ENCODE data around the gene RASSF3.
"Not testable (repeated sequence)": the region's sequence is repeated elsewhere in the genome, so short reads cannot be mapped to it uniquely, and the experiment has no call there.

RASSF3 gene

DNA sequence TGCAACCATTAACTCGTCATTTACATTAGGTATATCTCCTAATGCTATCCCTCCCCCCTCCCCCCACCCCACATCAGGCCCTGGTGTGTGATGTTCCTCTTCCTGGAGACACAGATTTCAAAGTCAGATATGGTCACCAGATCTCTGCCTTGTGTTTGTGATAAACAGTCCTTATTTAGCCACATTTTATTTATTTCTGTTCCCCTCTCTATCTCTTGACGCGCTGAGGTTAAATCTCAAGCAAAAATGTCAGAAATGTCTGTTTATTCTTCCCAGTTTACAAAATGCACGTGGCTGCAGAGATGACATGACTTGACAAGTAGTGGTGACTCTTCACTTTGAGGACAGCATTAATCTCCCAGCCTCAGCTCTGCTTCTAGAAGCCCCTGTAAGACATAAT is 11.5 kb upstream of the RASSF3 start:
- no peak for DNase-seq (ENCODE audit: low spot score)

DNA sequence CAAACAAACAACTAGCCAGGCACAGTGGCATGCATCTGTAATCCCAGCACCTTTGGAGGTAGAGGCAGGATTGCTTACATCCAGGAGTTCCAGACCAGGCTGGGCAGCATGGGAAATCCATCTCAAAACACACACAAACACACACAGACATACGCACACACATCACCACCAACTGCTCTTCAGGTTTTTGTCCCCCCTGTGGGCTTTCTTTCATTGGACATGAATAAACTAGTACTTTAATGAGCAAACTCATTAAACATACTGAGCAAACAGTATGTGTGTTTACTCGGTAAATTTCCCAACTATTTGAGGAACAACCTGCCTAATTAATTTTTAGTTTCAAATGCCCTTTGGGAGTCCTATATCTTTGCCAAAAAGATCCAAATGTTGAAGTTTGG is 10.1 kb upstream of the RASSF3 start:
- no peak for DNase-seq (ENCODE audit: low spot score)

DNA sequence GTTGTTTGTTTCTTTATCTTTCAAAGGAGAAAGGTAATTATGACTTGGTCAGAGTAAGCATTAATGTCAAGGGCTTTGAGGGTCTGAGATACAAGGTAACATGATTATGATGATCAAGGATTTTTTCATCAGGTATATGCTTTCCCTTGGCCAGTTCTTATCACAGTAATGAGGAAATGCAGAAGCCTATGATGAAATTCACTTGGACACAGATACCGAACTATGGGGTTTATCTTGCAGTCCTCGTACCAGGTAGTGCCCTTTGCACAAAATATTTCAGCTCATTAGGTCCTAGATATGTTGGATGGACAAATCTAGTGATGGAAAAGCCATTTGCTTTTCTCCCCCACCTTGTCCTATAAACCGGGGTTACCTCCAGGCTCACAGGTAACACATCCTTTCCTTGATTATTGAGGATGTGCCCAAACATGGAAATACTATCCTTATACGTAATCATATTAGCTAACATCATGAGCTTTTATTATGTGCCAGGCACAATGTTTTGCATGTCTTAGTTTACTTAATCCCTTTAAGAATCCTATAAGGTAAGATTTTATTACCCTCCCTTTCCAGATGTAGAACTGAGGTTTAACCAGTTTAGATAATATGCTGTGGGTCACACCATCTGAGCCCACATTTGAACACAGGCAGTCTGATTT is 7.0 kb upstream of the RASSF3 start:
- no peak for DNase-seq (ENCODE audit: low spot score)

DNA sequence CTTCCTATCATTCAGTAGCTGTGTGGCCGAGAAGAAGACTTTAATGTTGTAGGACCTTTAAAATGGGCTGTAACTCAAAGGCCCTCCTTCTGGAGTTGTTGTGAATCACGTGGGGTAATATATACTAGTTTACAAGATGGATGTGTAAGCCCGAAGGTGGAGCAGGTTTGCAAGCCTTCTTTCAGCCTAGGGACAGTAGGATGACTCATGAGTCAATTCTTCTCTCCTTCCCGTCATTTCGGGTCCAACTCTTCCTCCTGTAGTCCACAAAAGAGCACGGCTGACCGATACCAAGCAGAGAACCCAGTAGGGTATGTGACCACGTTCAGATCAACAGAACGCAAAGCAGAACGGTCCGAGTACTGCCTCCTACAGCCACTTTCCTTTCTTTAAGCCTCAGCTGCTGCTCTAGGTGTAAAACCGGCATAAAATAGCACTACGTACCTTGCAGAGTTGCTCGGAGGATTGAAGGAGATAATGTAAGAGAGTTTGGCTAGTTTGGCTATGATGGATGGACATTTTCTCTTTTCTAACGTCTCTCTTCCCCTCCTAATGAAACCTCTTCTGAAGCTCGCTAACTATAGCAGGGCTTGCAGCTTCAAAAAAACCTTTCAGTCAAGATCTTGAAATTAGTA is 1.3 kb upstream of the RASSF3 start:
- peak; percentile 84 for DNase-seq (ENCODE audit: low spot score)

DNA sequence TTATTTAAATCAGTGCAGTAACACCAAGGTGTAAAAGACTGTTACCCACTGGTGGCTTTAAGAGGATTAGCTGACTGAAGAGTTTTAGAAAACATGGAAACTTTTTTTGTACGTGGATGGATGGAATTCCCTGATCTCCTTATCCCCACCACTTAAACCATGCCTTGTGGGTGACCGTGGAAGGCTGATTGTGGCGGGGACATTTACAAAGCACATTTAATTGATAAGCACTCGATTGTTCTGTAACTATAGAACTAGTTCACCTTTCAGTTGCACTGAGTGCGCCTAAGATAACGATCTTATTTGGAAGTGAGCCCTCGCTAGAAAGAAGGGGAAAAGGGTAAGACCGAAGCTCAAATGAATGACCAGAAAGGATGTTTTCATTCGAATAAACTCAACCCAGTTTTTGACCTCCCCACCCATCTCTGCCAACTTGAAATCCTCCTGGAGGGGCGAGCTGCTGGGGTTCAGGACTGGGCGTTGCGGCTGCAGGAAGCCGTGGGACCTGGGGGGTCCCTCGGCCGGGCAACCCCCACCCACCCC is 688 bp upstream of the RASSF3 start:
- peak; percentile 64 for DNase-seq (ENCODE audit: low spot score)

DNA sequence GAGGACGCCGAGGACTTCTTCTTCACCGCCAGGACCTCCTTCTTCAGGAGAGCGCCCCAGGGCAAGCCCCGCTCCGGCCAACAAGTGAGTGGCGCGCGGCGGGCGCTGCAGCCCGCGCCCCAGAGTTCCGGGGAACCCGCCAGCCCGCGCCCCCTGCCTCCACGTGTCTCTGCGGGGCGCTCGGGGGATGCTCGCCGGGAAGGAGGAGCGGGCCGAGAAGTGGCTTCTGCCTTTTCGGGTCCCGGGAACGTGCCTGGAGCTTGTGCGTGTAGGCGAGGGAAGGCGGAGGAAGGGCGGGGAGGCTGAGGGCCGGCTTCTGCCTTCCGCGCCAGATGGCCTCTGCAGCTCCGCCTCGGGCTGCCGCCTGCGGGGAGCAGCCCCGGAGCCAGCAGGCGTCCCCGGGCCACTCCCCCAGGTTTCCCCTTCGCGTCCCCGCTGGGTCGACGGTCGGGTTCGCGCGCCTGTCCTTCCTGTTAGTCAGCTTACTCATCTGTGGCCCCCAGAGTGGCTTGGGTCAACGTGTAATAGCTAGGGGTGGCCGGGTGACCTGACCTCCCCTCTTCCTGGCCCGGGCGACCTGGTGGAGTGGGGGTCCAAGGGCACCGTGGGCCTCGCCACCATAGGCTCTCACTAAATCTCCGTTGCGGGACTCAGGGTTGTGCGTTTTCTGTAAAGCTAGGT is 505 bp downstream of the RASSF3 start:
- peak; percentile 87 for DNase-seq (ENCODE audit: low spot score)

DNA sequence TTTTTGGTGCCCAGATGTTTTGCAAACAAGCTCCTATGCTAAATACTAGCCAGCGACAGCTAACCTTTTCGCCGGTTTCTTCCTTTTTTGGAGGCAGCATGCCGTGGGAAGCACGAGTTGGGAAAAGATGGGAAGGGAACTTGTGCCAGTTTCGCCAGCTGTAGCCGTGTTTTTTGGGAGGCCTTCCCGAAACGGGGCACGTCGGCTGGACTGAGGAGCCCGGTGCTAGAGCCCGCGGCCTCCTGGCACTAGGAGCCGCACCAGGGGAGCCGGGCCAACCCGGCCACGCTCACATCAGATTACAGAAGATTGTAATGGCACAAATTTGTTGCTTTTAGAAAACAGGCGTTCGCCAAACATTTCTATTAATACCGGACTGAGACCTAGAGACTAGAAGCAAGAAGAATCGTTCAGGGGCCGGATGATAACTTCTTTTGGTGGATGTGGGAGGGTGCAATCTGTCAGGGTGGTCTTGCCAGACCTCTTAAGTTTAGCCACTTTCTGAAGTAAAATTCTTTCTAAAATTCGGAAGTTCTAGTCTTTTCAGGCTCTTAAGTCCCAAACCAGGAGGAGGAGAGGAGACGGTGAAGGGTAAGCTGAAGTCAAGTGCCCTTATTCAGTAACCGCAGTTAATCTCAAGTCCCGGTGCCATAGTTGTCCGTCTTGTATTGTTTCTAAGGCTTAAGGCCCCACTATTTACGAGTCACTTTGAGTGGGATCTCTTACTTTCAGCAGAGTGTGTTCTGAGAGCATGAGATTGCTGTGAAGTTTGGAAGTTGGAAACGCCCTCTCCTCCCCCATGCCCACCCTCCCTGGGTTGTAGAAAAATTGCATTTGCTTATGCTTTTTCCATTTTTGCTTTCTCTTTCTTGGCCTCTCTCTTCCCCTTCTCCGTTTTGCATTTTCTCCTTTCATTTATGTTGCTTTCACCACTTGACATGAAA is 1.3 kb downstream of the RASSF3 start:
- DNase-seq (ENCODE audit: low spot score) = peak; percentile 67

DNA sequence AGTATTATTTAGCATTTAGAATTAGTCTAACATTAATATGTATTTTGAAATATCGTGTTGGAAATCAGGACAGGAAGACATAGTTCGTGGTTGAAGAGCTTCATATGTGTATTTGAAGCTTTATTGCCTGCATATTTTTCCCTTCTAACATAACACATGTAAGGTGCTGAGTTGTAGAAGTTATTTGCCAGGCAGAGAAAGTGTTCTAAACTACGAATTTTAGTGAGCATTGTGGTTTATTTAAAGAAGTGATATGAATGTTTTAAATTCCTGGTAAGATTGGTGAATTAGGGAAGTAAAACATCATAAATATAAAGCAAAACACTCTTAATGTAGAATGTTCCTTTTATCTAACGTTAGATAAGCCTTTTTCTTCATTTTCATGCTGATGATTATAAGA is 2.5 kb downstream of the RASSF3 start:
- peak; percentile 27 for DNase-seq (ENCODE audit: low spot score)

DNA sequence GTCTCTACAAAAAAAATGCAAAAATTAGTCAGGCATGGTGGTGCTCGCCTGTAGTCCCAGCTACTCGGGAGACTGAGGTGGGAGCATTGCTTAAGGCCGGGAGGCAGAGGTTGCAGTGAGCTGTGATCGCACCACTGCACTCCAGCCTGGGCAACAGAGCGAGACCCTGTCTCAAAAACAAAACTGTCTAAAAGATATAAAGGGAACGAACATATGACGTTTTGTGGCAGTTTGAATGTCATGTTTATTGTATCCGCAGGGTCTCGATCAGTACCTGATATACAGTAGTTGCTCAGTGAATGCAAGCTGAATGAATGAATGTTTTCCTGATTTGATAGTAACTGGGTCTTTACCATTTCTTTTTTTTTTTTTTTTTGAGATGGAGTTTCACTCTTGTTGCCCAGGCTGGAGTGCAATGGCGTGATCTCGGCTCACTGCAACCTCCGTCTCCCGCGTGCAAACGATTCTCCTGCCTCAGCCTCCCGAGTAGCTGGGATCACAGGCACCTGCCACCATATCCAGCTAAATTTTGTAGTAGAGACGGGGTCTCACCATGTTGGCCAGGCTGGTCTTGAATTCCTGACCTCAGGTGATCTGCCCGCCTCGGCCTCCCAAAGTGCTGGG is 3.6 kb downstream of the RASSF3 start:
- DNase-seq (ENCODE audit: low spot score) = peak; percentile 64

DNA sequence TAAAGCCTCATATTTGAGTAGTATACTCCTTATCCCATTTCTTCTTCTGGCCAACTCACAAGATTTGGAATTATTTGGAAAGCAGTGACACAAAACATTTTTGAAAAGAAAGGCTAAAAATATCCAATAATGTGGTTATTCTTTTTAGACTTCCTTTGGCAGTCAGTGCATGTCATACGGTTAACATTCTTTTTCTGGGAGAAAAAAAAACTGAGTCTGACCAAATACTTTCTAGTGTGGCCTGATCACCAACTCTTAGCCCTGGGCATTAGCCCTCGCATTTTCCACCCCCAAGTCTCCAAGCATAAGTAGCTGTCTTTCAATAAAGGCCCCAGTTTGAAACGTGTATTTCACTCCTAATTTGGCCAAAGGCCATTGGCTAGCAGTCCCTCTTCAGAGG is 5.9 kb downstream of the RASSF3 start:
- DNase-seq (ENCODE audit: low spot score) = no peak

DNA sequence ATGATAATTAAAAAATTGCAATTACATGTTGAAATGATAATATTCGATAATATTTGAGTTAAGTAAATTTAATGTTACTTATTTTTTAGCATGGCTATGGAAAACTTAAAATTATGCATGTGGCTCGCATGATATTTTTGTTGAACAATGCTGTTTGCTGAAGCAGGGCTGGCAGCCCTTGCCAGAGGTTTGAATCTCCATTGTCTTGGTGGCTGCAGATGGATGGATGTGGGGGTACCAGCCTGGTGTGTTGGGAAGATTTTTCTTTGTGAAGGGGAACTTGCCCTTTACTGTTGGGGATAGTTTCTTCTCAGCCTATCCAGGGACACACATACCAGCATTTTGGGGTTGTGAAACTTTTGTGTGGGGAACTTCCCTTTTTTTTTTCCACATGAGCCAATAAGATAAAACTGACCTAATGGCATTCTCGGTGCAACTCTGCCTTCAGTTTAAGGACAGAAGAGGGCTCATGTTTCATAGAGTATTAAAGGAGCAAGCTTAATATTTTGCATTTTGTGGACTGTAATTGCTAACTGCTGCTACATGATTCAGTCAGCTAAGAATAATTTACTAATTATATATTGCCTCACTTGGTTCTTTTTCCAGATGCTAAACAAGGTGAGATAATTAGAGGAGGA is 8.8 kb downstream of the RASSF3 start:
- peak; percentile 91 for DNase-seq (ENCODE audit: low spot score)

DNA sequence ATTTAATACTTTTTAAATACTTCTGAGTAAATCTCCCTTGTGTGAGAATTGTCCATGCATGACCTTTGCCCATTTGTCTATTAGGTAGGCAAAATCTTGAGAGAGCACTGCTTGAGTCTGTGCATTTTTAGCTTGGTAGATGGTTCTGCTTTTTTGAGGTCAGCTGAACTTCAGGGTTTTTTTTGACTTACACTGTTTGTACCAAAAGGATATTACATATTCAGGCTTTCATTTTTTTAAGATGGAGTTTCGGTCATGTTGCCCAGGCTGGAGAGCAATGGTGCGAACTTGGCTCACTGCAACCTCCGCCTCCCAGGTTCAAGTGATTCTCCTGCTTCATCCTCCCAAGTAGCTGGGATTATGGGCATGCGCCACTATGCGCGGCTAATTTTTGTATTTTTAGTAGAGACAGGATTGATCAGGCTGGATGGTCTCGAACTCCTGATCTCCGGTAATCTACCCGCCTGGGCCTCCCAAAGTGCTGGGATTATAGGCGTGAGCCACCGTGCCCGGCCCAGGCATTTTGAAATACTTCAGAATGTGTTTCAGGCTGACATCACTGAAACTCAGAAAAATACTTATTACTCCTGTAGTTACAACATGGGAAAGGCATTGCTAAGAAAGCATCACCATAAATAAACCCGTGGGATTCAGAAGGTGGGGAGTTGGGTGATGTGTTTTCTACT is 11.1 kb downstream of the RASSF3 start:
- DNase-seq (ENCODE audit: low spot score) = peak; percentile 95

DNA sequence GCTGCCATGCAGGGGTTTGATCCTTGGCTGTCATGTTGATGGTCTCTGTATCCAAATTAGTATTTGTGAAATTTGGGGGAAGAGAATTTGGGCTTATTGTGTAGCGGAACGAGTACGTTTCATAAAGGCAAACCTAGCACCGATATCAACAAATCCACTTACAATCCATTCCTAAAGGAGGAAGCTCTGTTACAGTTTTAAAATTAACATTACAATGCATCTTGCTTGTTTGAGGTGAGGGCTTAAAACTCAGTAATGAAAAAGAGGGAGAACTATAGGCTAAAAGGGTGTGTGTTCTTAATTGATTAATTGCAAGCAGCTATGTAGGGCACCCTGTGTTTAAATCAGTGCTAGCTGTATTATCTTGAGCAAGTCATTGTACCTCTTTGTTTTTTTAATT is 13.7 kb downstream of the RASSF3 start:
- DNase-seq (ENCODE audit: low spot score) = no peak

DNA sequence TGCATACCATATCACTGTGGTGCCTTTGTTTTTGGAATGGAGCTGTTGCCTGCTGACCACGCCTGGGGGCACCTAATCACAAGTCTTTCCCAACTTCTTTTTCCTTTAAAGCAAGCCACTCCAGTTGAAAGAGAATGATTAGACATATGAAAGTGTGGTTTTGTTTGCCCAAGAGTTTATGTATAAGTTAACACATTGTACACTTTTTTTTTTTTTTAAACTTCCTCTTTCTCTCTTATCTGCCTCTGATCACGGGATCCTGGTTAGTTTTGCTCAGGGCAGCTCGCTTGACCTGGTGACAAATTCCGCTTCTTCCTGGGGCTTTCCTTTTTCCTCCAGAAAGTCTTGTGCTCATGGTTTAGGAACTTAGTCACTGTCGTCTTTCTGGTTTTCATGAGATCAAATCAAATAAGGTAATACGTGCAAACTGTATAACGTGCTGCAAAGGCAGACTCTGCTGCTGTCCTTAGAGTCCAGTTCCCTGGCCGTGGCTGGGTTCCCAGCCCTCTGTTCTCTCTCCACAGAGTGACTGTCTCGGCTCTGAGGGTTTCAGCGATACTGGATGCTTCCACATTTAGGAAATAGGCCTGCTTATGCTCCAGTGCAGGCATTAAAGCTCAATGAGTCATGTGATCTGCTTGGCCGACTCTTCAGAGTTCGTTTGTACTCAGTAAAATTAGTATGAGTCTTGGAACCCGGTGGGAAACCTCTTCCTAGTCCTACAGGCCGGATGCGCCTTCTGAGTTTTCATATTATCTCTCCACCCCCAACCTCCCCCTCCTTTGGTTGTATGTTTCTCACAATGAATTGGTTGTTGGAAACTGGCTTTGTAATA is 15.2 kb downstream of the RASSF3 start:
- peak; percentile 79 for DNase-seq (ENCODE audit: low spot score)

DNA sequence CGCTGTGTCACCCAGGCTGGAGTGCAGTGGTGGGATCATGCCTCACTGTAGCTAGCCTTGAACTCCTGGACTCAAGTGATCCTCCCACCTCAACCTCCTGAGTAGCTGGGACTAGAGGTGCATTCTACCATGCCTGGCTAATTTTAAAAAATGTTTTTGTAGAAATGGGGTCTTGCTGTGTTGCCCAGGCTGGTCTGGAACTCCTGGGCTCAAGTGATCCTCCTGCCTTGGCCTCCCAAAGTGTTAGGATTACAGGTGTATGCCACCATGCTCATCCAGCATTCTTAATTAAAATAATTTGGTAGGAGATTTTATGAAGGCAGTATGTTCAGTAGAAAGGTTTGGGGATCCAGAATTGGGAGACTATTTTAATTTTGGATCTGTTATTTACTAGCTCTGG is 16.3 kb downstream of the RASSF3 start:
- DNase-seq (ENCODE audit: low spot score) = not testable (repeated sequence)

DNA sequence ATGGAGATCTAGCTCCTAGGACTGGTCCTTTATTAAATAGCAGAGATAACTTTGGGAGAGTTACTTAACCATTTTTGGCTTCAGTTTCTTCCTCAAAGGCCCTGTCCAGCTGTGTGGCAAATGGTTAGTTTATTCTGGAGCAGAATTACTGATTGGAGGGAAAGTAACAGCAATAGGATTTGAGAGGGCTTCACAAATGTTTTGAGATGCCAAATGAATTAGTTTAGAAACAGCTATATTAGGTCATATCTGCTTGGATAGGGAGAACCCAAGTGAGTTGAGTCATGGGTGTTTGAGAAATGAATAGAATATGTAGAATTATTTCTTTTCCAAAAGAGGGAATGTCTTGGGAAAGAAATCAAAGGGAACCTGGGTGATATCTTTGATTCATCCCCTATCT is 17.5 kb downstream of the RASSF3 start:
- DNase-seq (ENCODE audit: low spot score) = no peak

DNA sequence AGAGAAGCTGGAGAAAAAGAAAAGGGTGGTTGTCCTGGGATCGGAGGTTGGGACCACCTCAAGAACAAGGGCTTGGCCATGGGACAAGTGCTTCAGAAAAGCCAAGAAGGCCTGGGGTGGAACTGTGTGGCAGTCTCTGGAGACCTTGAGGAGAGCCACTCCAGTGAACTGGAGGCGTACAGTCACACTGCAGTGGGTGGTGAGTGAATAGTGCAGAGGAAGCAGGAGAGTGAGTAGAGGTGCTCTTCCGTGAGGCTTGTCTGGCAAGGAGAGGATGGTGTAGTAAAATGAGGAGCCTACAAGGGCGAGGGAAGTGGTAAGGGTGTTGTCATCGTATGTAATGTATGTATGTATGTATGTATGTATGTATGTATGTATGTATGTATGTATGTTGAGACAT is 20.9 kb downstream of the RASSF3 start:
- DNase-seq (ENCODE audit: low spot score) = no peak

DNA sequence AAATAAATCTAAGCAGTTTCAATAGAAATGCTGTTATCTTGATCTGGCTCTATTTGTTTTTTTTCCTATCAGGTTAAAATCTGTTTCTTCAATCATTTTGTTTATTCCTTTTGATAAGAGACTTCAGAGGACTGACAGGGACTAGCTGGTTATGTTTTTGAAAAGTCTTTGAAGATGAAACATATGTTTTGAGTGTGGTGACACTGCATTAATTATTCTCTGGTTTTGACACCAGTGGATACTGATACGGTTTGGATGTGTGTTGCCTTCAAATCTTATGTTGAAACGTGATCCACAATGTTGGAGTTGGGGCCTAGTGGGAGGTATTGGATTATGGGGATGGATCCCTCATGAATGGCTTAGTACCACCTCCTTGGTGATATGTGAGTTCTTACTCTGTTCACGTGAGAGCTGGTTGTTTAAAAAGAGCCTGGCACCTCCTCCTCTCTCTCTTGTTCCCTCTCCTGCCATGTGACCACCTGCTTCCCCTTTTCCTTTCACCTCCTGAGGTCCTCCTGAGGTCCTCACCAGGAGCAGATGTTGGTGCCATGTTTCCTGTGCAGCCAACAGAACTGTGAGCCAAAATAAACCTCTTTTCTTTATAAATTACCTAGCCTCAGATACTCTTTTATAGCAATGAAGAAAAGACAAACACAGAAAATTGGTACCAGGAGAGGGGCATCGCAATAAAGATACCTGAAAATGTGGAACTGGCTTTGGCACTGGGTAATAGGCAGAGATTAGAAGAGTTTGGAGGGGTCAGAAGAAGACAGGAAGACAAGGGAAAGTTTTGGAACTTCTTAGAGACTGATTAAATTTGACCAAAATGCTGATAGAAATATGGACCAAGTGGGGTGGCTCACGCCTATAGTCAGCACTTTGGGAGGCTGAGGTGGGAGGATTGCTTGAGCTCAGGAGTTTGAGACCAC is 23.0 kb downstream of the RASSF3 start:
- no peak for DNase-seq (ENCODE audit: low spot score)

DNA sequence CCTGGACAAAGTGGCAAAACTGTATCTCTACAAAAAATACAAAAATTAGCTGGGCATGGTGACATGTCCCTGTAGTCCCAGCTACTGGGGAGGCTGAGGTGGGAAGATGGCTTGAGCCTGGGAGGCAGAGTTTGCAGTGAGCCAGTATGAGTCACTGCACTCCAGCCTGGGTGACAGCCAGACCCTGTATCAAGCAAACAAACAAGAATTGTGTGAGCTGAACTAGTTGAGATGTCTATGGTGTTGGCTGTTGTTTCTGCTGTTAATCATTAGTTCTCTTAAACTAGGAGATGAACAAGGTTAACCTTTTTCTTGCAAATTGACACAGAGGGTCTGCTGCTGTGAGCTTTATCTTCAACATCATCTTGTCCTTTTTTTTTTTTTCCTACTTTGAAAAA is 23.6 kb downstream of the RASSF3 start:
- DNase-seq (ENCODE audit: low spot score) = no peak
